Esophagus (tissue), 2 donors: ENCODE measurements around the gene COL9A3. TPM values are rescaled to one million over a fixed set of nuclear protein-coding genes. Genes with fewer than 3 reads are reported as not detected.
A peak's percentile ranks its signal among the peaks of the same experiment; 100 is the strongest.
"Not testable (repeated sequence)": the region's sequence is repeated elsewhere in the genome, so short reads cannot be mapped to it uniquely, and the experiment has no call there.

Experiments
- H3K27ac ChIP-seq, 2 donors: one replicate each; pipeline ENCODE4 v1.5.1; 2013; ENCODE audit warnings: low read depth in 2 of 2, mild to moderate bottlenecking in 2 of 2, inconsistent platforms in 1 of 2, low read length in 1 of 2, moderate library complexity in 1 of 2
- H3K27me3 ChIP-seq, 2 donors: one replicate each; pipeline ENCODE4 v1.6.1; 2013; ENCODE audit warnings: low read length in 2 of 2, control low read depth in 1 of 2, mild to moderate bottlenecking in 1 of 2; ENCODE audit not compliant: insufficient read depth in 2 of 2, control insufficient read depth in 1 of 2
- H3K36me3 ChIP-seq, 2 donors: one replicate each; pipeline ENCODE4 v1.6.1; 2013; ENCODE audit warnings: low read length in 1 of 2; ENCODE audit not compliant: control insufficient read depth in 2 of 2, insufficient read depth in 2 of 2
- H3K4me1 ChIP-seq, 2 donors: one replicate each; pipeline ENCODE4 v1.6.1; 2013; ENCODE audit warnings: low read length in 1 of 2; ENCODE audit not compliant: control insufficient read depth in 2 of 2, insufficient read depth in 2 of 2
- H3K4me3 ChIP-seq, 2 donors: one replicate each; pipeline ENCODE4 v1.5.1; 2013; ENCODE audit warnings: low read length in 2 of 2, mild to moderate bottlenecking in 2 of 2, low read depth in 1 of 2, moderate library complexity in 1 of 2
- H3K9me3 ChIP-seq, 2 donors: one replicate each; pipeline ENCODE4 v1.6.1; 2013; ENCODE audit warnings: mild to moderate bottlenecking in 2 of 2, low read depth in 1 of 2, low read length in 1 of 2, moderate library complexity in 1 of 2; ENCODE audit not compliant: control insufficient read depth in 2 of 2, insufficient read depth in 1 of 2
- WGBS, 2 donors: extraction: QIAGEN DNeasy Blood & Tissue Kit; methylation state at CpG; one replicate each; pipeline ENCODE4 v1.1.7; 2013; 5-methylcytosine and 5-hydroxymethylcytosine counted together
- polyA plus RNA-seq, 2 donors: library from polyadenylated mRNA; stranded (reverse); fragments of 200-250 nt; gene quantifications; one replicate each; pipeline ENCODE4 v1.2.3, GENCODE V29; 2013
- donor health status: healthy with polysubstance abuse.
- donor health status: Bipolar disorder and iron deficiency.

COL9A3 gene
- polyA plus RNA-seq, 2 donors, result 1.4 to 3.8 TPM

GRCh38 chr20:62852196-62852595 lies 35.3 kb downstream of the COL9A3 start:
- H3K4me3 ChIP-seq, result no peak overlapping the region
- no peaks in the 10 kb centered on the region for H3K9me3 ChIP-seq
- WGBS, 2 donors, result 91 to 92% methylated on average over 8 of the region's 8 CpGs
- peaks cover 0 to 17% of the 10 kb centered on the region in 2 donors for H3K36me3 ChIP-seq
- no peak overlapping the region for H3K27ac ChIP-seq
- H3K4me1 ChIP-seq, result peaks cover 0 to 9% of the 10 kb centered on the region in 2 donors
- no peaks in the 10 kb centered on the region for H3K27me3 ChIP-seq

GRCh38 chr20:62852841-62853240 lies 36.0 kb downstream of the COL9A3 start:
- Histone ChIP-seq H3K9me3 (no peaks in the 10 kb centered on the region), H3K4me3 (no peak overlapping the region), H3K27me3 (no peaks in the 10 kb centered on the region), H3K27ac (no peak overlapping the region), H3K4me1 (peaks cover 0 to 8% of the 10 kb centered on the region in 2 donors), H3K36me3 (peaks cover 0 to 17% of the 10 kb centered on the region in 2 donors)
- whole genome bisulfite sequencing, 2 donors, result 93 to 95% methylated on average over 12 of the region's 12 CpGs

GRCh38 chr20:62853304-62853703 lies 36.5 kb downstream of the COL9A3 start:
- 92 to 95% methylated on average over 6 of the region's 6 CpGs for WGBS, 2 donors
- not testable (repeated sequence) for H3K4me1 ChIP-seq, H3K9me3 ChIP-seq, H3K27ac ChIP-seq, H3K4me3 ChIP-seq, H3K27me3 ChIP-seq
- peaks cover 0 to 17% of the 10 kb centered on the region in 2 donors for H3K36me3 ChIP-seq

- peaks cover 0 to 5% of the 10 kb centered on the region in 2 donors for H3K4me1 ChIP-seq
- H3K27ac ChIP-seq, result no peak overlapping the region
- no peak overlapping the region for H3K4me3 ChIP-seq
- no peaks in the 10 kb centered on the region for H3K27me3 ChIP-seq
- no peaks in the 10 kb centered on the region for H3K9me3 ChIP-seq
- 95 to 96% methylated on average over 13 of the region's 13 CpGs for WGBS, 2 donors
- H3K36me3 ChIP-seq, result peaks cover 0 to 17% of the 10 kb centered on the region in 2 donors
These were observed 37.3 kb downstream of the COL9A3 start for GRCh38 chr20:62854121-62854520.

- H3K4me1 ChIP-seq, result peaks cover 0 to 5% of the 10 kb centered on the region in 2 donors
- H3K4me3 ChIP-seq, result no peak overlapping the region
- no peaks in the 10 kb centered on the region for H3K27me3 ChIP-seq
- peaks cover 0 to 17% of the 10 kb centered on the region in 2 donors for H3K36me3 ChIP-seq
- no peaks in the 10 kb centered on the region for H3K9me3 ChIP-seq
- H3K27ac ChIP-seq, result no peak overlapping the region
- 85 to 96% methylated on average over 5 of the region's 5 CpGs for WGBS, 2 donors
These were observed 38.3 kb downstream of the COL9A3 start for GRCh38 chr20:62855120-62855519.

GRCh38 chr20:62856931-62857619 lies 40.2 kb downstream of the COL9A3 start:
- Histone ChIP-seq H3K27me3 (no peaks in the 10 kb centered on the region), H3K36me3 (peaks cover 0 to 17% of the 10 kb centered on the region in 2 donors), H3K4me3 (no peak overlapping the region), H3K4me1 (peaks cover 3 to 13% of the 10 kb centered on the region in 2 donors), H3K9me3 (no peaks in the 10 kb centered on the region), H3K27ac (no peak overlapping the region)
- 73 to 78% methylated on average over 25 of the region's 25 CpGs for WGBS, 2 donors

- Histone ChIP-seq H3K27ac (no peak overlapping the region), H3K36me3 (peaks cover 0 to 9% of the 10 kb centered on the region in 2 donors), H3K27me3 (no peaks in the 10 kb centered on the region), H3K4me3 (no peak overlapping the region), H3K9me3 (no peaks in the 10 kb centered on the region), H3K4me1 (peaks cover 3 to 14% of the 10 kb centered on the region in 2 donors)
- WGBS, 2 donors, result 88 to 92% methylated on average over 19 of the region's 23 CpGs
These were observed 41.4 kb downstream of the COL9A3 start for GRCh38 chr20:62858058-62858830.

- H3K27me3 ChIP-seq, result no peaks in the 10 kb centered on the region
- no peaks in the 10 kb centered on the region for H3K9me3 ChIP-seq
- no peak overlapping the region for H3K27ac ChIP-seq
- no peak overlapping the region for H3K4me3 ChIP-seq
- H3K4me1 ChIP-seq, result peaks cover 3 to 14% of the 10 kb centered on the region in 2 donors
- peaks cover 0 to 6% of the 10 kb centered on the region in 2 donors for H3K36me3 ChIP-seq
- 85 to 88% methylated on average over 12 of the region's 12 CpGs for WGBS, 2 donors
These were observed 42.9 kb downstream of the COL9A3 start for GRCh38 chr20:62859721-62860120.

- no peak overlapping the region for H3K27ac ChIP-seq
- 16% methylated on average over 24 of the region's 24 CpGs for WGBS, 2 donors
- H3K9me3 ChIP-seq, result no peaks in the 10 kb centered on the region
- H3K4me1 ChIP-seq, result peaks cover 3 to 14% of the 10 kb centered on the region in 2 donors
- peak overlapping the region; percentile 63 to 67 for H3K4me3 ChIP-seq
- H3K27me3 ChIP-seq, result no peaks in the 10 kb centered on the region
- peaks cover 0 to 6% of the 10 kb centered on the region in 2 donors for H3K36me3 ChIP-seq
These were observed 43.6 kb downstream of the COL9A3 start for GRCh38 chr20:62860391-62860923.
